Measurements from ENCODE around the gene MOB3B.

The MOB3B gene

DNA sequence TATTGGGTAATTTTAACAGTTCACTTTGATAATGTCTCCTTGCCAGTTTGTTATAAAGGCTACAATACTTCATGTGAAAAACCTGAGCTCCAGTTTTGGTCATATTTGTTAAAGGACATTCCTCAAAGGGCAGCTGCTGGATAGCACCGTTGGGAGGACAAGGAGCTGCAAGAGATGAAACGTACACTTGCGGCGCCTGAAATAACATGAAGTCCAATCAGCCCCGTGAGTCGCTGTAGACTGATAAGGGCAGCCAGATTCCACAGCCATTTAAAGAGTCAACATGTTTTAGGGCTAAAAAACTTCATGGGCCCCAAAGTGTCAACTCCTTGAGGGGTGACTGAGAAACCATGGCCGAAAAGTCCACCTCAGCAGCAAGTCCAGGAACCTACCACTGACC is 91.1 kb downstream of the MOB3B start:
- TF ChIP-seq FOXP2 (optimal IDR thresholded peaks at IDR 0.05; ENCODE audit: borderline replicate concordance, extremely low read depth, extremely low read length, insufficient read depth) (no peak), SIN3A (IDR thresholded peaks at IDR 0.05; ENCODE audit: borderline replicate concordance, insufficient read depth, low read length) (no peak), POLR2AphosphoS5 (IDR thresholded peaks at IDR 0.05; ENCODE audit: low read depth, low read length) (no peak), TAF1 (IDR thresholded peaks at IDR 0.05; ENCODE audit: borderline replicate concordance, insufficient read depth, low read length) (no peak)
- TF ChIP-seq, protein P1, sequence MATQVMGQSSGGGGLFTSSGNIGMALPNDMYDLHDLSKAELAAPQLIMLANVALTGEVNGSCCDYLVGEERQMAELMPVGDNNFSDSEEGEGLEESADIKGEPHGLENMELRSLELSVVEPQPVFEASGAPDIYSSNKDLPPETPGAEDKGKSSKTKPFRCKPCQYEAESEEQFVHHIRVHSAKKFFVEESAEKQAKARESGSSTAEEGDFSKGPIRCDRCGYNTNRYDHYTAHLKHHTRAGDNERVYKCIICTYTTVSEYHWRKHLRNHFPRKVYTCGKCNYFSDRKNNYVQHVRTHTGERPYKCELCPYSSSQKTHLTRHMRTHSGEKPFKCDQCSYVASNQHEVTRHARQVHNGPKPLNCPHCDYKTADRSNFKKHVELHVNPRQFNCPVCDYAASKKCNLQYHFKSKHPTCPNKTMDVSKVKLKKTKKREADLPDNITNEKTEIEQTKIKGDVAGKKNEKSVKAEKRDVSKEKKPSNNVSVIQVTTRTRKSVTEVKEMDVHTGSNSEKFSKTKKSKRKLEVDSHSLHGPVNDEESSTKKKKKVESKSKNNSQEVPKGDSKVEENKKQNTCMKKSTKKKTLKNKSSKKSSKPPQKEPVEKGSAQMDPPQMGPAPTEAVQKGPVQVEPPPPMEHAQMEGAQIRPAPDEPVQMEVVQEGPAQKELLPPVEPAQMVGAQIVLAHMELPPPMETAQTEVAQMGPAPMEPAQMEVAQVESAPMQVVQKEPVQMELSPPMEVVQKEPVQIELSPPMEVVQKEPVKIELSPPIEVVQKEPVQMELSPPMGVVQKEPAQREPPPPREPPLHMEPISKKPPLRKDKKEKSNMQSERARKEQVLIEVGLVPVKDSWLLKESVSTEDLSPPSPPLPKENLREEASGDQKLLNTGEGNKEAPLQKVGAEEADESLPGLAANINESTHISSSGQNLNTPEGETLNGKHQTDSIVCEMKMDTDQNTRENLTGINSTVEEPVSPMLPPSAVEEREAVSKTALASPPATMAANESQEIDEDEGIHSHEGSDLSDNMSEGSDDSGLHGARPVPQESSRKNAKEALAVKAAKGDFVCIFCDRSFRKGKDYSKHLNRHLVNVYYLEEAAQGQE (IDR thresholded peaks at IDR 0.05; ENCODE audit: insufficient read depth in 1 of 2, low read depth in 2 of 2, low read length in 2 of 2), result no peak

GRCh38 chr9:27437652-27438373 is 91.8 kb downstream of the MOB3B start:
- TF ChIP-seq, protein P1 (IDR thresholded peaks at IDR 0.05; ENCODE audit: insufficient read depth in 1 of 2, low read depth in 2 of 2, low read length in 2 of 2), result no peak
- TF ChIP-seq FOXP2 (optimal IDR thresholded peaks at IDR 0.05; ENCODE audit: borderline replicate concordance, extremely low read depth, extremely low read length, insufficient read depth) (no peak), SIN3A (IDR thresholded peaks at IDR 0.05; ENCODE audit: borderline replicate concordance, insufficient read depth, low read length) (no peak), POLR2AphosphoS5 (IDR thresholded peaks at IDR 0.05; ENCODE audit: low read depth, low read length) (no peak), TAF1 (IDR thresholded peaks at IDR 0.05; ENCODE audit: borderline replicate concordance, insufficient read depth, low read length) (no peak)

DNA sequence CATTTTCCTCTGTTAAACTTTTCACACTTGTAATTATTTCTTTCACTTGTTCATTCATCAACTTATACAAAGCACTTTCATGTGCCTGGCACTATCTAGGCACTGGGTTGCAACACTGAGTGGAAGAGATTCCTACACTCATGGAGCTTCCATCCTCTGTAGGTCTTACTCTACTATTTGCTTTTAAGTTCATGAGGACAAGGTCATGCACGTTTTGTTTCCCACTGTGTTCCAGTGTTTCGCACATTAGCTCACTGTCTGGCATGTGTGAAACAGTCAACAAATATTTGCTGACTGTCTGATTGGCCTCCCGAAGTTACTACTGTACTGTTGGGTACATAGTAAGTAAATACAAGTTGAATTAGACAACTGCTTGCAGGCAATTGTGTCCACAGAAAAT is 93.4 kb downstream of the MOB3B start:
- no peak for TF ChIP-seq FOXP2 (optimal IDR thresholded peaks at IDR 0.05; ENCODE audit: borderline replicate concordance, extremely low read depth, extremely low read length, insufficient read depth)
- TF ChIP-seq, protein P1 (IDR thresholded peaks at IDR 0.05; ENCODE audit: insufficient read depth in 1 of 2, low read depth in 2 of 2, low read length in 2 of 2), result no peak
- no peak for TF ChIP-seq SIN3A (IDR thresholded peaks at IDR 0.05; ENCODE audit: borderline replicate concordance, insufficient read depth, low read length)
- no peak for TF ChIP-seq POLR2AphosphoS5 (IDR thresholded peaks at IDR 0.05; ENCODE audit: low read depth, low read length)
- TF ChIP-seq TAF1 (IDR thresholded peaks at IDR 0.05; ENCODE audit: borderline replicate concordance, insufficient read depth, low read length), result no peak

DNA sequence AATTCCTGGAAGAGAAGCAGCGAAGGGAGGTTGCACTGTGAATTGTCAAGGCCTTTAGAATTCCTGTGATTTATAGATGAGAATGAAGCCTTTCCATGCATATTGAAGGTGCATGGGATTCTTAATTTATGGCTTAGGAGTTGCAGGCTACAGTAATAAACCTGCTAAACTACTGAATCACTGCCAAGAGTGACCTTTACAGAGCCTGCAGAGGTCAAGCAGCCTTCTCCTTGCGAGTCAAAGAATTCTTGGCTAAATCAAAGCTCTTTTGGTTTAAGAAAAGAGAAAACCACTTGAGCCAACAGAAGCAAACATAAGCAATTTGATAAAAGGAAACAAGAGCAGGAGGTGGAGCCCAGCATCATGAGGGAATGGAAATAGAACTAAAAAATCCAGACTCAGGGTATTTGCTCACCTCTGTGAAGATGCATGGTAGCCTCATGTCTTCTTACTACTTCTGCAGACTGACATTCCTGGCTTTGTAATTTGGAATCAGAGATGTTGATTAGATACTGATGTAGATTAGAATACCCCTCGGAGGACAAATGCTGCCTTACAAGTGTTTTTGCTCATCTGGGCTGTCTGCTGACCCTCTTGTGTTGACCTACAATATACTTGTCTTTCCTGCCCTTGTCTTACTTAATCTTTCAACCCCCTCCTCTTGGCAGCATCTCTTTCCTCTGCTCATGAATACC is 95.8 kb downstream of the MOB3B start:
- TF ChIP-seq POLR2AphosphoS5 (IDR thresholded peaks at IDR 0.05; ENCODE audit: low read depth, low read length), result no peak
- TF ChIP-seq FOXP2 (optimal IDR thresholded peaks at IDR 0.05; ENCODE audit: borderline replicate concordance, extremely low read depth, extremely low read length, insufficient read depth), result no peak
- TF ChIP-seq, protein P1 (IDR thresholded peaks at IDR 0.05; ENCODE audit: insufficient read depth in 1 of 2, low read depth in 2 of 2, low read length in 2 of 2), result no peak
- TF ChIP-seq SIN3A (IDR thresholded peaks at IDR 0.05; ENCODE audit: borderline replicate concordance, insufficient read depth, low read length), result no peak
- no peak for TF ChIP-seq TAF1 (IDR thresholded peaks at IDR 0.05; ENCODE audit: borderline replicate concordance, insufficient read depth, low read length)

Measured in PFSK-1 (cell line).